Measurements from ENCODE around the gene TLK2. TPM values are rescaled to one million over a fixed set of nuclear protein-coding genes. Genes with fewer than 3 reads are reported as not detected.
"Not testable (repeated sequence)": the region's sequence is repeated elsewhere in the genome, so short reads cannot be mapped to it uniquely, and the experiment has no call there.

TLK2 gene
- total RNA-seq, 2 experiments from 2014 or later, result 34.9 to 40.3 TPM

GRCh38 chr17:62479639-62480258, 1.1 kb downstream of the TLK2 start:
- CTCF ChIA-PET, POLR2A ChIA-PET: not testable (repeated sequence)

GRCh38 chr17:62482553-62482952, 3.9 kb downstream of the TLK2 start:
- POLR2A ChIA-PET, CTCF ChIA-PET: not testable (repeated sequence)

- POLR2A ChIA-PET, CTCF ChIA-PET: not testable (repeated sequence)
Observed at GRCh38 chr17:62490990-62491389, 12.4 kb downstream of the TLK2 start.

DNA sequence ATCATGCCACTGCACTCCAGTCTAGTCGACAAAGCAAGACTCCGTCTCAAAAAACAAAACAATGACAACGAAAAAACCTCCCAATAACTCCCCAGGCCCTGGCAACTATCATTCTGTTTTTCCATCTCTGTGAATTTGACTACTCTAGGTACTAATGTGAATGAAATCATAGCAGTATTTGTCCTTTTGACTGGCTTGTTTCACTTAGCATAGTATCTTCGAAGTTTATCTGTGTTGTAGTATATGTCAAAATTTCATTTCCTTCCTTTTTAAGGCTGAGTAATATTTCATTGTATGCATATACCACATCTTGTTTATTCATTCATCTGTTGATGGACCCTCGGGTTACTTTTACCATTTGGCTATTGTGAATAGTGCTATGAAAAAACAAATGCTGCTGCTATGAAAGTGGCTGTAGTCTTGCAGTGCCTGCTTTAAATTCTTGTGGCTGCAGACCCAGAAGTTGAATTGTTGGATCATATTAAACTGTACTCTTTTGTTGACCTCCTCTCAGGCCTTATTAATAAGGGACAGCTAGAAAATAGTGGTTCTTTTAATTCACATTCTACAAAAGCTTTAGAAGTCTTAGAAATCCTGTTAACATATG, 14.5 kb downstream of the TLK2 start:
- CTCF ChIA-PET, POLR2A ChIA-PET: not testable (repeated sequence)

DNA sequence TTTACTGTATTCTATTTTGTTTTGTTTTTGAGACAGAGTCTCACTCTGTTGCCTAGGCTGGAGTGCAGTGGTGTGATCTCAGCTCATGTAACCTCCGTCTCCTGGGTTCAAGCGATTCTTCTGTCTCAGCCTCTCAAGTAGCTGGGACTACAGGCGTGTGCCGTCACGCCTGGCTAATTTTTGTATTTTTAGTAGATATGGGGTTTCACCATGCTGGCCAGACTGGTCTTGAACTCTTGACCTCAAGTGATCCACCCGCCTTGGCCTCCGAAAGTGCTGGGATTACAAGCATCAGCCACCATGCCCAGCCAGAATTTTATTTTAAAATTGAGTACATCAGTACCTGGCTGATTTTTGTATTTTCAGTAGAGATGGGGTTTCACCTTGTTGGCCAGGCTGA, 15.4 kb downstream of the TLK2 start:
- POLR2A ChIA-PET, CTCF ChIA-PET: not testable (repeated sequence)

GRCh38 chr17:62496344-62496743, 17.7 kb downstream of the TLK2 start:
- CTCF ChIA-PET, result interaction anchor here (0.7 kb wide), 1 partner anchor 117 kb away, joined by 3 read pairs; no protein-coding TSS in a partner anchor
- POLR2A ChIA-PET, result not testable (repeated sequence)

GRCh38 chr17:62498796-62499195, 20.2 kb downstream of the TLK2 start:
- CTCF ChIA-PET, POLR2A ChIA-PET: not testable (repeated sequence)

- POLR2A ChIA-PET, CTCF ChIA-PET: not testable (repeated sequence)
Observed at GRCh38 chr17:62500463-62500862, 21.8 kb downstream of the TLK2 start.

- POLR2A ChIA-PET, CTCF ChIA-PET: not testable (repeated sequence)
Observed at GRCh38 chr17:62504857-62505256, 26.2 kb downstream of the TLK2 start.

GRCh38 chr17:62507191-62507836, 28.7 kb downstream of the TLK2 start:
- CTCF ChIA-PET, POLR2A ChIA-PET: not testable (repeated sequence)

DNA sequence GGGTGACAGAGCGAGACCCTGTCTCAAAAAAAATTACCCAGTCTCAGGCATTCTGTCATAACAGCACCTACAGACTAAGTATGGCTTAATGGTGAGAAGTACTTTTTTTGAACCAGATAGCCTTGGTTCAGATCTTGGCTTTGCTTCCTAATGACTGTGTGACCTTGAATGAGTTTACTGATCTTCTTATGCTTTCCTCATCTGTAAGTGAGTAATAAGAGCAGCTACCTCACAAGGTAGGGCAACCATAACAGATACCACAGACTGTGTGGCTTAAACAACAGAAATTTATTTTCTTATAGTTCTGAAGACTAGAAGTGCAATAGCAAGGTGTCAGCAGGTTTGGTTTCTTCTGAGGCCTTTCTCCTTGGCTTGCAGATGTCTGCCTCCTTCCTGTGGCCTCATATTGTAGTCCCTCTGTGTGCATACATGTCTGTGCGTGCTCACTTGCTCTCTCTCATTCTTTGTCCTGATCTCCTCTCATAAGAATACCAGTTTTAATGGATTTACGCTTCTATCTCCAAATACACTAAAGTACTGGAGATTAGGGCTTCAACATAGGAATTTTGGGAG, 31.7 kb downstream of the TLK2 start:
- CTCF ChIA-PET, POLR2A ChIA-PET: not testable (repeated sequence)

DNA sequence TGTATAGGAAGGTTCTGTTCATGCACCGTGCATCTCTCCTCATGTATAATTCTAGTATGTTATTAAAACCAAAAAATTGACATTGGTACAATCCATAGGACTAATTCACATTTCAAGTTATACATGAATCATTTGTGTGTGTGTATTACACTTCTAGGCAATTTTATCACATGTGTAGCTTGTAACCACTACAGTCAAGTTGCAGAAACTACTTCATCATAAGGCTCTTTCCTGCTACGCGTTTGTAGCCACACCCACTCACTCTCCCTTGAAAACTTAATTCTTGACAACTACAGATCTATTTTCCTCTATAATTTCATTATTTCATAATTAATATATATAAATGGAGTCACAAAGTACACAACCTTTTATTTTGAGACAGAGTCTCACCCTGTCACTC, 32.4 kb downstream of the TLK2 start:
- CTCF ChIA-PET, POLR2A ChIA-PET: not testable (repeated sequence)

DNA sequence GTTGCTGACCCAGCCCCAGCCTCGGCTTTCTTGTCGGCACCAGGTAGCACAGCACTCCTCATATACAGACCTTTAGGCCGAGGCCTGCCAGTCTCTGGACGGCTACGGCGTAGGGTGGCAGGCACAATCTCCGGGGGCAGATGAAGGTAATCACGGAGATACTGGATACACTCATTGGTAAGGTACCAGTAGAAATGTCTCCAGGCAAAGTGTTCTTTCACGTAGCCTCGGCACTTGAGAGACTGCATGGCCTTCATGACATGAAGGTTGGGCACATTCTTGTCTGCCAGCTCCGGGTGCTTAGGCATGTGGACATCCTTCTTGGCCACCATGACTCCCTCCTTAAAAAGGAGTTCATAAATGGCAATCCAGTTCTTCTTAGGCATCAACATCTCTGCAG, 37.8 kb downstream of the TLK2 start:
- CTCF ChIA-PET, POLR2A ChIA-PET: not testable (repeated sequence)

GRCh38 chr17:62521295-62521694, 42.7 kb downstream of the TLK2 start:
- CTCF ChIA-PET, POLR2A ChIA-PET: not testable (repeated sequence)

- POLR2A ChIA-PET, CTCF ChIA-PET: not testable (repeated sequence)
Observed at GRCh38 chr17:62524077-62524476, 45.5 kb downstream of the TLK2 start.

- POLR2A ChIA-PET, CTCF ChIA-PET: not testable (repeated sequence)
Observed at GRCh38 chr17:62525317-62525716, 46.7 kb downstream of the TLK2 start.

- CTCF ChIA-PET, POLR2A ChIA-PET: not testable (repeated sequence)
Observed at GRCh38 chr17:62530936-62531335, 52.3 kb downstream of the TLK2 start.

- POLR2A ChIA-PET, result not testable (repeated sequence)
- CTCF ChIA-PET, result interaction anchor here (1.2 kb wide), 1 partner anchor 16 kb away, joined by 3 read pairs; no protein-coding TSS in a partner anchor
Observed at GRCh38 chr17:62536557-62536956, 57.9 kb downstream of the TLK2 start.

GRCh38 chr17:62541073-62541472, 62.4 kb downstream of the TLK2 start:
- CTCF ChIA-PET, result interaction anchor here (0.6 kb wide), 1 partner anchor 54 kb away, joined by 3 read pairs; no protein-coding TSS in a partner anchor
- POLR2A ChIA-PET, result not testable (repeated sequence)

GRCh38 chr17:62543278-62543775, 64.7 kb downstream of the TLK2 start:
- POLR2A ChIA-PET, CTCF ChIA-PET: not testable (repeated sequence)

- POLR2A ChIA-PET, result not testable (repeated sequence)
Observed at GRCh38 chr17:62546066-62546465, 67.4 kb downstream of the TLK2 start.

More at GRCh38 chr17:62546066-62546465, 67.4 kb downstream of the TLK2 start:
- CTCF ChIA-PET, result not testable (repeated sequence)

Data from activated CD8-positive, alpha-beta memory T cell treated with anti-CD3 and anti-CD28 coated beads for 36 hours (primary cell).